Stimulated activated CD8-positive, alpha-beta memory T cell treated with anti-CD3 and anti-CD28 coated beads, Interleukin-2, amount 100 ng/mL, for 48 hours (primary cell): ENCODE data around the gene SOCS1.
A peak's percentile ranks its signal among the peaks of the same experiment; 100 is the strongest.
"Not testable (repeated sequence)": the region's sequence is repeated elsewhere in the genome, so short reads cannot be mapped to it uniquely, and the experiment has no call there.

ENCODE experiments used
- DNase-seq, 2 donors: peaks; one replicate each; pipeline ENCODE4 v3.0.0-alpha.2; 2020; ENCODE audit warnings: low read depth in 2 of 2

Gene SOCS1, protein sequence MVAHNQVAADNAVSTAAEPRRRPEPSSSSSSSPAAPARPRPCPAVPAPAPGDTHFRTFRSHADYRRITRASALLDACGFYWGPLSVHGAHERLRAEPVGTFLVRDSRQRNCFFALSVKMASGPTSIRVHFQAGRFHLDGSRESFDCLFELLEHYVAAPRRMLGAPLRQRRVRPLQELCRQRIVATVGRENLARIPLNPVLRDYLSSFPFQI

DNA sequence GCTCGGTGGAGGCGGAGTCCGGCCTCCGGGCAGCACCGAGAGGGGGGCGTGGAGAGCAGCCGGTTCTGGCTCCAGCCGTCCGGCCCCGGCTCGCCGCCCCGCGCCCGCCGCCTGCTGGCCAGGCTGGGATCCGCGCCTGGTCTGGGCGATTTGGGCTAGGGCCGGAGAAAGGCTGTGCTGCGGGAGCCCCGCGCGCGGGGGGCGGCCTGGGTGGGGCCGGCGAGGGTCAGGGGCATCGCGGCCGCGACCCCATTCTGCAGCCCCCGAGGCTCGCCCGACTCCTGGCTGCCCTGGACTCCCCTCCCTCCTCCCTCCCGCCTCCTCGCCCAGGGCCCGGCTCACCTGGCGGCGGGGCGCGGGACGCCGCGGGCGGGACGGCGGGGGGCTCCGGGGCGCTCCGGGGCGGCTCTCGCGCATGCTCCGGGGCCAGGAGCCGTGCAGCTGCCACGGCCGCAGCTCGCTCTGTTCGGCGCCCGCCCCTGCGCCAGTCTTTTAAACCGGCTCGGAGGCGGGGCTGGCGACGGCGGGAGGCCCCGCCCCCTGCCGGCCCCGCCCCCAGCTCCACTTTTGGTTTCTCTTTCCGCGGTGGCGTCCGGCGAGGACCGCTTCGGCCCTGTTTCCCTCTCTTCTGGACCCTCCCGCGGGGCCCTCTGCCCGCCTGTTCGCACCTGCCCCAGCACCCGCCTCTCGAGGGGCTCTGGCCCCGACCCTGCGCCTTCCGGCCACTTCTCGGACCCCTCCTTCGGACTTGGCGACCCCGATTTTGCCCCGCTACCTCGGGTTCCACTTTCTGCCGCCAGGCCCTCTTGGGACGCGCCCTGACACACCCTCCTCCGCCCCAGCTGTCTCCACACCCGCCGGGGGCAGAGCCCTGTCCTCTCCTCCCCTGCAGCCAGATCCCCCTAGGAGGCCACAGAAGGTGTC, at the start of gene SOCS1:
SOCS1 (minus strand) TSS at position 468 of the 924 bp plus-strand sequence. CDS start 726 bp downstream, outside the sequence.
- DNase-seq, result peak; percentile 79 to 84

DNA sequence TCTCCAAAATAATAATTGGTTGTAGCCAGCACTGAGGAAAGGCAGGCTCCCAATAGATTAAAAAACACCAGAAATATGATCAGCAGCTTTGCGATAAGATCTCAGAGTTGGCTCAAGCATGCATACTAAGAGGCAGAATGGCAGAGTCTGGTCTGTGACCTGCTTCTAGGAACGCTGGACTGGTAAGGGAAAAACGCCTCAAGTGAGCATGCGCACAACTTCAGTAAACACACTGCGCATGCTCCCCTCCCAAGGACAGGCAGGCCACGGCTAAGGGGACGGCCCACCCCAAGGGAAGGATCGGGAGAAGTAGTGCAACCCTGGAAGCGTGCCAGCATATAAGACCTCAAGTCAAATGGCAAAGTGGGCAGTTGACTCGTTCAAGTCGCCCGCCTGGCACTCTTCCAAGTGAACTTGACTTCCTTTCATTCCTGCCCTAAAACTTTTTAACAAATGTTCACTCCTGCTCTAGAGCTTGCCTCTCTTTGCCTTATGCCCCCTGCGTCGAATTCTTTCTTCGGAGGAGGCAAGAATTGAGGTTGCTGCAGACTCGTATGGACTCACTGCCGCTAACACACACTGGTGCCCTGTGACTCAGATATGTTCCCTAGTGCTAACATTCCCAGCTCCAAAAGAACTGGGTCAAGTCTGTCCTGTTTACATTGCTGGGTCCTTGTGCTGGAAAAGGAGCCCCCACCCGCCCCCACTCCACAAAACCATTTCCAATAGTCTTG, 47.6 kb upstream of the SOCS1 start:
- no peak for DNase-seq

DNA sequence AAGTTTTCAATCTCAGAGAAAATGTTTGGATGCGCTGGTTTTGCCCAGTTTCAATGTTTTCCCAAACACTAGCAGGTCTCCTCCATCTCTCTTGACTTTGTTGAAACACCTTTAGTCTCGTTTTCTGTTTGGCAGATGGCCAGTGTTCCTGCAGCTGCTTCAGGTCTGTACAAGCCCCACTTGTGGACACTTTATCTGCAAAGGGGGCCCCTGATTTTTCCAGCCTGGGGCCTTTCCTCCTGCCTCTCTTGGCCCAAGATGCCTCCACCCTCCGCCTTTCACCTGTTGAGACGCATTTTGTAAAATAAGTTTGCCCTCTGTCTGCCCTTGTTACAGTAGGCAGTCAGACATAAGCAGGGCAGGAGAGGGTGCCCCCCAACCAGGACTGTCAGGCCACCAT, 47.0 kb upstream of the SOCS1 start:
- no peak for DNase-seq

DNA sequence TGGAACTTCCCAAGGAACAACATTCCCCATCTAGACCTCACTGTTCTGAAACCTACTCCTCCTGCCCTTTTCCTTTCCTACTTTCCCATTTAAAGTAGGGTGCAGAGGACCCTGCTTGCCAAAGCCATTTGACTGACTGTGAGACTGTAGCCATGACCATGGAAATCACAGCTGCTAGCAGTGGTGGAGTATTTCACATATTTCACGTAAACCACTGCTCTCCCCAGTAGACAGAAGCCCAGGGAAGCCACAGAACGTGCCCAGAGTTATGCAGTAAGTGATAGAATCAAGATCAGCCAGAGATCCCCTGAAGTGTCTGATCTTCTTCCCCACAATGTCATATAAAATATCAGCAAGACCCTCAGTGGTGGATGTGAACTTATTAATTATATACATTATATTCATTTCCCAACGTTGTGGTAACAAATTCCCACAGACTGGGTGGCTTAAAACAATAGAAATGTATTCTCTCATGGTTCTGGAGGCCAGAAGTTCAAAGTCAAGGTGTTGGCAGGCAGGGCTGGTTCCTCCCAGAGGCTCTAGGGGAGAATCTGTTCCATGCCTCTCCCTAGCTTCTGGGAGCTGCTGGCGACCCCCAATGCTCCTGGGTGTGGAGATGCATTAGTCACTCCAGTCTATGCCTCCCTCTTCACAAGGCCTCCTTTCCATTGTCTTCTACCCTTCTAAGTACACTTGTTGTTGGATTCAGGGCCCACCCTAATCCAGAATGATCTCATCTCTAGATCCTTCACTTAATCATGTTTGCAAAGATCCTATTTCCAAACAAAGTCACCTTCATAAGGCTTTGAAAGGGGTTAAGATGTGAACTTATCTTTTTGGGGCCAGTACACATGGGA, 45.9 kb upstream of the SOCS1 start:
- DNase-seq, result no peak

DNA sequence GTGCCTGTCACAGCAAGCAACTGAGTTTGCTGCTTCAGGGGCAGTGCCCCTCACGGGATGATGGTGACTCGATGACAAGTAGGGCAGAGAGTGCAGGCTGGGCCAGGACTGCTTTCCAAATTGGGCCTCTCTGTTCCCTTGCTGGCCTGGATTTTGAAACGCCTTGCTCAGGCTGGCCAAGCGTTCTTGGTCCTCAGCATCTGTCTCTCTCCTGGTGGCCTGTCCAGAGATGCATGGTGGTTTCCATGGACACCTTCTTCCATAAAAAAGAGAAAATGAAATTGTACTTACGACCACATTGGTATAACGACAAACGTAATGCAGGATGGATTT, 44.5 kb upstream of the SOCS1 start:
- no peak for DNase-seq

DNA sequence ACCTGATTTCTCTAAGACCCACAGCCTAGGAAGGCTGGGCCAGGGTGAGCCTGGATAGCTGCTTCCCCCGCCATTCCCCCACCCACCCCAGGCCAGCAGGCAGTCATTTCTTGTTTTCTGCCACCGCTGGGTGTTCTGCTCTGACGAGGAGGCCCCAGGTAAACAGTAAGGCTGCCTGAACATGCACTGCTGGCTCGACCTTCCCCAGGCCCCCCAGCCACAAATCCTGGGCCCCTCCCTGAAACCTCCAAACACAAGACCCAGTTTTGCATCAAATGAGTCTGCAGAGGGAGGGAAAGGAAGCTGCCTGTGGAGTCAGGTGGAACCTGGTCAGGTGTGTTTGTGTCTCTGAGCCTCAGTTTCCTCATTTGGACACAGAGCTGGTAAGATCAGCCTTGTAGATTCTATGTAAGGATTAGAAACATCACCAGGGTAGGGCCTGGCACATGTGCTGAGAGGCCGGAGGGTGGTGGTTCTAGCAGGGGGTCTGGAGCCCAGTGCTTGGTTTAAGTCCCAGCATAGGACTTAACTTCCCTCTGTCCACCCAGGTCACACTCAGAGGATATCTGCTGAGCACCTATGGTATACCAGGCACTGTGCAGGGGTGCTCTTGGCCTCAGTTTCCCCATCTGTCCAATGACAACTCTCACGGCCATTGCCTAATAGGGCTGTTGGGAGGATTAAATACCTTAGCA, 44.0 kb upstream of the SOCS1 start:
- no peak for DNase-seq

DNA sequence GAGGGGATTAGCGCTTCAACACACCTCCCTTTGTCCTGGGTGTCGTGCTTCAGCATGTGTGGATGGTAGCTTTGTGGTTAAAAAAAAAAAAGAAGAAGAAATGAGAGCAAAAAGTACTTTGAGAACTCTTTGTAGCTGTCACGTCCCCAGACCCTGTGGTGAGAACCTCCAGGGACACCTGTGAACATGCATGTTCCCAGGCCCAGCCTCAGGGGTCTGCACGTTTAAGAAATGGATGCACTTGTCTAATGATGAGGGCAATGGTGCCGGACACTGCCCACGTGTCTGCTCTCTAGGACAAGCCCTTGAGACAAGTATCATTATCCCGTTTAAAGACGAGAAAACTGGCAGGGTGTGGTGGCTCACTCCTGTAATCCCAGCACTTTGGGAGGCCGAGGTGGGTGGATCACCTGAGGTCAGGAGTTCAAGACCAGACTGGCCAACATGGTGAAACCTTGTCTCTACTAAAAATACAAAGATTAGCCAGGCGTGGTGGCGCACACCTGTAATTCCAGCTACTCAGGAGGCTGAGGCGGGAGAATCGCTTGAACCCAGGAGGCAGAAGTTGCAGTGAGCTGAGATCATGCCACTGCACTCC, 43.0 kb upstream of the SOCS1 start:
- not testable (repeated sequence) for DNase-seq

DNA sequence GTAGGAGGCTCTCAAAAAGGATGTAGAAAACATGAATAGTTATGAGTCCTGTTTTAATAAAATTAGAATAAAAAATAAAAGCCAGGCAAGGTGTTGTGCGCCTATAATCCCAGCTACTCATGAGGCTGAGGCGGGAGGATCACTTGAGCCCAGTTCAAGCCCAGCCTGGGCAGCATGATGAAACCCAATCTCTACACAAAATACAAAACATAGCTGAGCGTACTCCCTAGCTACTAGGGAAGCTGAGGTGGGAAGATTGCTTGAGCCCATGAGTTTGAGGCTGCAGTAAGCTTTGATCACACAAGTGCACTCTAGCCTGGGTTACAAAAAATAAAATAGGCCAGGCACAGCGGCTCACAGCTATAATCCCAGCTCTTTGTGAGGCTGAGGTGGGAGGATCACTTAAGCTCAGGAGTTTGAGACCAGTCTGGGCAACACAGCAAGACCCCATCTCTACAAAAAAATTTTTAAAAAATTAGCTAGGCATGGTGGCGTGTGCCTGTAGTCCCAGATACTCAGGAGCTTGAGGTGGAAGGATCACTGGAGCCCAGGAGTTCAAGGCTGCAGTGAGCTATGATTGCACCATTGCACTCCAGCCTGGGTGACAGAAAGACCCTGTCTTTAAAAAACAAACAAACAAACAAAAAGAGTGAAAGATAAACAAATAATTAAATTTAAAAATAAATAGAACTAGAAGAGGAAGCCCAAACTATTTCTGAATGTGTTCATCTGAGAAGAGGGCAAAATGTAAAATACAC, 42.3 kb upstream of the SOCS1 start:
- DNase-seq, result no peak

DNA sequence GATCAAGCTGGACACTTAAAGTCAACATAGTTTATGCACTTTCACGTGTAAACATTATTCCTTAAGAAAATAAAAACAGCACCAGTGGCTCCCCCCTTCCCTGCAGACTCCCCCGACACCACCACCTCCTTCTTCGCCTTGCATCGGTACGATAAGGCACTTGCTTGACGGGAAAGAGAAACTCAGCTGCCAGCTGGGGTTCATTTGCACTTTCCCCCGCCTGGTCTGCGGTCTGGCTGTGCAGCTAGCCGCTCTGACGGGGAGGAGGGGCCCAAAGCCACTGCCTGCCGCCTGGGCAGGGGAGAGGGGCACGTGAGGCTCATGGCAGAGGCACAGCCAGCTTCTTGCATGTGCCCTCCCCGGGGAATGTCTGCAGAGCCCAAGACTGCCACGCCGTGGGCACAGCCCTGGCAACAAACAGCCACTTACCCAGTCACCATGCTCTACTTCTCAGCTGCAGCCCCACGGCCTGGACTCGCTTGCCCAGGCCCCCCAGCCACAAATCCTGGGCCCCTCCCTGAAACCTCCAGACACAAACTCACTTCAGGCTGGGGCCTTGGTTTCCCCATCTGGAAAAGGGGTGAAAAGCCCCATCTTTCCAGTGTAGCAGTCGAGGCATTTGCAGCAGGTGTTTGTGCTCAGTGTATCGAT, 41.6 kb upstream of the SOCS1 start:
- peak; percentile 50 to 58 for DNase-seq

DNA sequence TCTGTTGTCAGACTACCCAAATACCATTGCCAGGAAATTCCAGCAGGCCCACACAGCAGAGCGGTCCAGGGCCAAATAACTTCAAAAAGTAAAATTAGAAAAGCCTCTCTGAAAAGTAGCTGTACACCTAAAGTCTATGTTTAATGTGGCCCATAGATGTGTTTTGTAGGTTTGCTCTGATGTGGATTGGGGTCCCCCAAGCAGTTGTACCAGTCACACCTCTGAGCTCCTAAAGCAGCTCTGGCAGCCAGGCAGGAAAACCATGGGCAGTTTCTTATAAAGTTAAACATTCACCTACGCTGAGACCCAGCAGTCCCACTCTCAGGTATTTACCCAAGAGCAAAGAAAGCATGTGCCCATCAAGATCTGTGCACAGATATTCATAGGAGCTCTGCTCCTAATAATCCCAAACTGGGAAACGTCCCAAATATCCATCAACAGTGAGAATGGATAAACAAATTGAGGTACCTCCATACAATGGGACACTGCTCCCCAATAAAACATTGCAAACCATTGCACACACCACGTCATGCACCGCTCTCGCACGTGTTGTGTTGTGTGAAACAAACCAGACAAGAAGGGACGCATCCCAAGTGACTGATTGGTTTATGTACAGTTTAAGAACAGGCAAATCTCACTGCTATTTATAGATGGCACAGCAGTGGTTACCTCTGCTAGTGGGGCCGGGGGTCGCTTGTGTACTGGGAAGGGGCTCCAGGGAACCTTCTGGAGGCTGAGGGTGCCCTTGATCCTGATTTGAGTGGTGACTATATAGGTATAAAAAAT, 40.9 kb upstream of the SOCS1 start:
- no peak for DNase-seq

DNA sequence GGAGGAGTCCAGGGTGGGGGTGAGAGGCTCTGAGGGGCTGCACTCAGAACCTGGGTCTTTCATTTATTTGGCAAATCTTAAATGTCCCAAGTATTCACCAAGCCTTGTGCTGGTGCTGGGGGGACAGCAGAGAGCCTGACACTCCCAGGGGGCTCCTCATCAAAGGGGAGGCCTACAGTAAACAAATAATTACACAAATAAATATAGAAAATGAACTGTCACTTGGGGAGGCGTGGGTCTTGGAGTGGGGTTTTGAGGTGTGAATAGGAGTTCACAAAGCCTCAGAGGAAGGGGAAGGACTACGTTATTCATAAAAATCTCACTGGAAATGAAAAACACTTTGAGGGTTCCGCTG, 40.3 kb upstream of the SOCS1 start:
- no peak for DNase-seq

DNA sequence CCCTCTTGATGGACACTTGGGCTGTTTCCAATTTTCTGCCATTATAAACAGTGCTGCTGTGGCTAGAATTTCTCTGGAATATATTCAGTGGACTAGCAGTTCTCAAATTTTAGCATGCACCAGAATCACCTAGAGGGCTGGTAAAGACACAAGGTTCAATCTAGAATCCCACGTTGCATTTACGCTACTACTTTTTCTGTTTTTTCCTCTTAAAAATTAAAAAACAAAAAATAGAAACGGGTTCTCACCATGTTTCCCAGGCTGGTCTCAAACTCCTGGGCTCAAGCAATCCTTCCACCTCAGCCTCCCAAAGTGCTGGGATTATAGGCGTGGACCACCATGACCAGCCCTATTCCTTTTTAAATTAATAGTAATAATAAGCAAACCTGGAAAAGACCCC, 39.7 kb upstream of the SOCS1 start:
- DNase-seq, result no peak

DNA sequence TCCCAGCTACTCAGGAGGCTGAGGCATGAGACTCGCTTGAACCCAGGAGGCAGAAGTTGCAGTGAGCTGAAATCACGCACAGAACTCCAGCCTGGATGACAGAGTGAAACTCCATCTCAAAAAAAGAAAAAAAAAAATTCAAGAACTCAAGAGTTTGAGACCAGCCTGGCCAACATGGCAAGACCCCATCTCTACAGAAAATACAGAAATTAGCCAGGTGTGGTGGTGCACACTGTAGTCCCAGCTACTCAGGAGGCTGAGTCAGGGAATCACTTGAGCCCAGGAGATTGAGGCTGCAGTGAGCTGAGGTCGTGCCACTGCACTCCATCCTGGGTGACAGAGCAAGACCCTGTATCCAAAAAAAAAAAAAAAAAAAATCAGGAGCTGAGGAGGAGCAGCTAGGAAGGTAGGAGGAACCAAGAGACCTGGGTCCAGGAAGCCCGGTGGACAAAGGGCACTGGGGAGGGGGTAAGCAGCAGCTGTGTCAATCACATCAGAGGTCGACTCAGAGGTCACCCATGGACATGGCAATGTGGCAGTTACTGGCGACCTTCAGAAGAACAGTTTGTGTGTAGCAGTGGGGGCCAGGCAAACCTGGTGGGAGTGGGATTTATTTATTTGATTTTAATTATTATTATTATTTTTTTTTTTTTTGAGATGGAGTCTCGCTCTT, 36.2 kb upstream of the SOCS1 start:
- DNase-seq, result no peak

DNA sequence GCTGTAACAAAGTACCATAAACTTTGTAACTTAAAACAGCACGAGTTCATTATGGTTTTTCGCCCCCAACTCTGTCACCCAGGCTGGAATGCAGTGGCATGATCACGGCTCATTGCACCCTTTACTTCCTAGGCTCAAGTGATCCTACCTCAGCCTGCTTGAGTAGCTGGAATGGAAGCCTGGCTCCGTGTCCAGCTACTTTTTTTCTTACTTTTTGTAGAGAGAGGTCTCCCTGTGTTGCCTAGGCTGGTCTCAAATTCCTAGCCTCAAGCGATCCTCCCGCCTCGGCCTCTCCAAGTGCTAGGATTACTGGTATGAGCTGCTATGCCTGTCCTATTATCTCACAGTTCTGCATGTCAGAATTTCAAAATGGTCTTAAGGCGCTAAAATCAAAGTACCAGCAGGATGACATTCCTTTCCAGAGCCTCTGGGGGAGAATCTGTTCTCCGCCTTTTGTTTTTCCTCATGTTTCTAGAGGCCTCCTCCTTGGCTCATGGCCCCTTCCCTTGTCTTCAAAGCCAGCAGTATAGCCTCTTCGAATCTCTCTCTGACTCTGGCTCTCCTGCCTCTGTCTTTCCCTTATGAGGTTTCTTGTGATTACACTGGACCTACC, 35.2 kb upstream of the SOCS1 start:
- DNase-seq, result no peak

DNA sequence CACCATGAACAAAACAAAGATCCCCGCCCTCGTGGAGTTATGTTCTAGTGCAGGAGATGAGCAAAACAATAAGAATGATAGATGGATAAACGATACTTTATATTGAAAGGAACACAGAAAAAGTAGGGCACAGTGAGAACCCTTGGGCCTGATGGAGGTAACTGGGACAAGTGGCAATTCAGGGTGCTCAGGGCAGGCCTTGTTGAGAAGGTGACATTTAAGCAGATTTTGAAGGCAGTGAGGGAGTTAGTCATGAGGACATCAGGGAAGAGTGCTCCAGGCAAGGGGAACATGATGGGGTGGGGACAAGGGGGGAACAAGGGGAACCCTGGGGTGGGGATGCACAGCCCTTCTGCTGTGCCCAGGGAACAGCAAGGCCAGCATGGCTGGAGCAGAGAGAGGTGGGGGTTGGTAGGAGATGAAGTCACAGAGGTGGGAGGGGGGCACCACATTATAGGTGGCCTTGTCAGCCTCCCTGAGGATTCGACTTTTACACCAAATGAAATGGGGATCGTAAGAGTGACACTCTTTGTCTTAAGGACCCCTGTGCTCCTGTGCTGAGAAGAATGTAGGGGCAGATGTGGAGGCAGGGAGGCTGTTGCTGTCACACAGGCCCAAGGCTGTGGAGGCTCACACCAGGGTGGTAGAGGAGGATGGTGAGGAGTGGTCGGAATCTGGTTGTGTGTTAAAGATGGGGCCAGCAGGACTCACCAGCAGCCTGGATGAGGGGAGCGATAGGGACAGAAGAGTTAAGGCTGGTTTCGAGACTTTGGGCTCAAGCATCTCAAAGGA, 34.3 kb upstream of the SOCS1 start:
- DNase-seq, result no peak

DNA sequence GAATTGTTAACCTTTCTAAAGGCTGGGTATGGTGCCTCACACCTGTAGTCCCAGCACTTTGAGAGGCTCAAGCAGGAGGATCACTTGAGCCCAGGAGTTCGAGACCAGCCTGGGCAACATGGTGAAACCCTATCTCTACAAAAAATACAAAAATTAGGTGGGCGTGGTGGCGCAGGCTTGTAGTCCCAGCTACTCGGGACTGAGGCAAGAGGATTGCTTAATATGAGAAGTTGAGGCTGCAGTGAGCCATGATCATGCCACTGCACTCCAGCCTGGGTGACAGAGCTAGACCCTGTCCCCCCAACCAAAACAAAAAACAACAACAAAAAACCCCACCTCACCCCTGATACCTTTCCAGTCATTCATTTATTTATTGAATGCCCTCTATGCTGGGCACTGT, 33.7 kb upstream of the SOCS1 start:
- not testable (repeated sequence) for DNase-seq

DNA sequence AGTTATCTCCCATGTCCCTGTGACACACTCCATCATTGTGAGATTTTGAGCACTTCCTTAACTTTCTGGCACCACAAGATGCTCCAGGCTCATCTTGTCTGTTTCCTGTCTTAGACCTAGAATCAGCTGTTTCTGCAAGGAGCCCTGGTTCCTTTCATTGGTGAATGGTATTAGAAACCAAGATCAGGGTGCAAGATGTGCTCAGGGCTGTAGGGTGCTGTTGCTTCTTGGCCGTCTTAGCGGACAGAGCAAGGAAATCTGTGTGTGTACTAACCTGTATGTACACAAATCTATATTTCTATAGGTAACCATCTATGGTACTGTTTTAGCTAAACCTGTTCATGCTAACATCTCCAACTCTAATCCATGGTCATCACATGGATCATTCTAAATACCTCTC, 33.2 kb upstream of the SOCS1 start:
- no peak for DNase-seq
